GM19468 (cell line): Measurements from ENCODE around the gene PODXL.

Source experiments
- ATAC-seq: cut with Tn5 transposase; IDR thresholded peaks from one replicate; pipeline ENCODE4 v1.9.1; 2021; ENCODE audit warnings: mild to moderate bottlenecking, moderate library complexity, moderate number of reproducible peaks; ENCODE audit not compliant: unreplicated experiment; ENCODE audit errors: extremely low read depth

Gene PODXL

DNA sequence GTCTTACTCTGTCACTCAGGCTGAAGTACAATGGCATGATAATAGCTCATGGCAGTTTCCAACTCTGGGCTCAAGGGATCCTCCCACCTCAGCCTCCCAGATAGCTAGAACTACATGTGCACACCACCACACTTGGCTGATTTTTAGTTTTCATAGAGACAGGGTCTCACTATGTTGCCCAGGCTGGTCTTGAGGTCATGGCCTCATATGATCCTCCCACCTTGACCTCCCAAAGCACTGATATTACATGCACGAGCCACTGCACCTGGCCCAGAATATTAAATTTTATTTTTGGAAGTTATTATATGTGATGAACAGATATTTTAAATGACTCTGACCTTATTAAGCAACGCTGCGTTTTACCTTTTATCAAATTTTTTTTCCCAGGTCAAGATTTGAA, 94.4 kb downstream of the PODXL start:
- no peak for ATAC-seq

DNA sequence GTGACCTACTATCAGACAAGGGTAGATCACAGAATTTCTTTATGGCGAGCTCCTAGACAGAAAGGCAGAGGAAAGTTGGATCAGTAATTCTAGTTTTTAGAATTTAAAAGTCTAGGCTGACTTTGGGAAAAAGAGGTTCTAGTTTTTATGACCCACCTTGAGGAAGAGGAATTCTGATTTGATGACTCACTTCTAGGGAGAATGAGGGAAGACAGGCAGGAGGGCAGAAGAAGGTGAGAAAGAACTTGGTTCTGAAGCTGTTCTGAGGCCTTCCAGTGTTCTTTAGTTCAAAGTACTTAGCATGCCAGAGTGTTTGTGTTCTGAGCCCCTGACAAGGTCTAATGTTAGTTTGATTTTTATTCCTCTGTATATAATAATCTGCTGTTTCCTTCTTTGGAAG, 97.2 kb downstream of the PODXL start:
- no peak for ATAC-seq

DNA sequence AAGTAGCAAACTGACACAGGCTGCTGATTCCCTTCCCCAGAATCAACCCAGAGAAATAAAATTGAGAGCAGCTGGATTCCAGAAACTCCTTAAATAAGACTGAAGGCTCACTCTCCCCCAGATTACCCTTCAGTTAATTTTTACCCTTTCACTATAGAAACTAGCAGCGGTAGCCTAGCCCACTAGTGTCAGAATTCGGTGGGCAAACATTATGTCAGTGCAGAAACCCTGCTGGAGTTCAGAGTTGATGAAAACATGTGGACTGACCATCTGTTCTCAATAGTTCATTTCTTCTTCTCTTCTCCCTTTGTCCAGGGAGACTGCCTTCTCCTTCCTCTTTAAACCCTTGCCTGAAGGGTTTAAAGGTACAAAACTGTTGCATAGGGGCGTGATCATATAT, 100.1 kb downstream of the PODXL start:
- no peak for ATAC-seq

DNA sequence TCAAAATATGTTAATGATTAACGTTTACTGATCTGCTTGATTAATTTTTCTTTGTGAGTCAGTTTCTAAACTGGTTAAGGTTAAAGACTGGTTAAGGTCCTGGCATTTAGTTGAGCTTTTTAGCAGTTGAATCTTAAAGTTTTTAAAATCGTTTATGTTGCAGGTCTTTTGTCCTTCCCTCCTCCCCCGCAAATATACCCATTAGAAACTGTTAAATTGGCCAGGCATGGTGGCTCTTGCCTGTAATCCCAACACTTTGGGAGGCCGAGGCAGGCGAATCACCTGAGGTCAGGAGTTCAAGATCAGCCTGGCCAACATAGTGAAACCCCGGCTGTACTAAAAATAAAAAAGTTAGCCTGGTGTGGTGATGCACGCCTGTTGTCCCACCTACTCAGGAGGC, 100.9 kb downstream of the PODXL start:
- no peak for ATAC-seq

DNA sequence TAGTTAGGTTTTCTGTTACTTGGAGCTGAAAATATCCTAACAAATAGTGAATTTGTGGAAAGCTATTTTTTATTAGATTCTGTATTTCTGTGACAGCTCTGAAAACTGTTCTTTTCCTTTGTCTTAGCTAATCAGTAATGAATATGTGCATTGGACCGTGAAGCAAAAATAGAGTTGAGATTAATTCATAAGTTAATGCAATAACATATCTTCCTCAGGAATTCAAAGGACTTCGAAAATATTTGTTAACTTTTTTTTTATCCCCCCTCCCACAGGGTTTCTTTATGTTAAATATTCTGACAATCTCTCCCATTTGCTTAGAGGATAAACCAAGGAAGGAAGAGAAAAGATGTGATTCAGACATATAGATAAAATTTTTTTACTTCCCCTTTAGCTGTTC, 101.4 kb downstream of the PODXL start:
- no peak for ATAC-seq

DNA sequence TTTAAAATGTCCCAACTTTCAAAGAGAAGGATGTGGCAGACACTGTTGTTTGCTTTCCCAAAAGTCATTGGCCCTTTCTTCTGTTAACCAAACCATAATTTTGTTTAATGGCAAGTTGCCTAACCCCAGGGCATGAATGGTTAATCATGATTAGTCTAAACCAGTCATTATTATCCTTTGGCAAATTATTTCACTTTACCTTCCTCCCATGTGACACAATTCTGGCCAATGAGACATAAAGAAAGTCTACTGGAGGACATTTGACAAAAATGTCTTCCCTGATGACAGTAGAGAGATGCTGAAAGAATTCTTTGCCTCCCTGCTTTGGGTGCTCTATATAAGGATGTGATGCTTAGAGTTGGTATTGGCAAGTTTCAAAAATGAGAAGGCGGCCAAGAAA, 101.9 kb downstream of the PODXL start:
- ATAC-seq = no peak
